Embryonic facial prominence (tissue), 1 donor: Measurements from ENCODE around the gene ARFGEF2.
"Not testable (repeated sequence)": the region's sequence is repeated elsewhere in the genome, so short reads cannot be mapped to it uniquely, and the experiment has no call there.

Experiments used
- DNase-seq: peaks from one replicate; pipeline ENCODE4 v3.0.0-alpha.2; 2016; ENCODE audit errors: extremely low spot score

ARFGEF2 gene

DNA sequence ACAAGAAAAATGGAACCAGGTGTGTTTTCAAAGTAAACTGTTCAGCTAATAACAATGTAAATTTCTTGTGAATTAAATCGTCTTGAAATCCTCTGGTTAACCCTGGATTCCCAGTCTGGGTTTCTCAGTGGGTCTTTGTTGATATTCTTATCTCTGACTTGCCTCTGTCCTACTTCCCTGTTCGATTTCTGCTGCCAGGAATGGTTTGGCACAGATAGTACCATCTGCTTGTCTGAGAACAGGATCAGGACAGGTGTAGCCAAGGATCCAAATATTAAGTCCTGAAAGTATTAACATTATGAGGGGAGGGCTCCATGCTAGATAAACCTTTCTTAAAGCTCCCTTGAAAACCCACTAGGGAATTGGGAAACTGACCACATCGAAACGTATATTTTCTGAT lies 30.1 kb downstream of the ARFGEF2 start:
- no peak for DNase-seq

DNA sequence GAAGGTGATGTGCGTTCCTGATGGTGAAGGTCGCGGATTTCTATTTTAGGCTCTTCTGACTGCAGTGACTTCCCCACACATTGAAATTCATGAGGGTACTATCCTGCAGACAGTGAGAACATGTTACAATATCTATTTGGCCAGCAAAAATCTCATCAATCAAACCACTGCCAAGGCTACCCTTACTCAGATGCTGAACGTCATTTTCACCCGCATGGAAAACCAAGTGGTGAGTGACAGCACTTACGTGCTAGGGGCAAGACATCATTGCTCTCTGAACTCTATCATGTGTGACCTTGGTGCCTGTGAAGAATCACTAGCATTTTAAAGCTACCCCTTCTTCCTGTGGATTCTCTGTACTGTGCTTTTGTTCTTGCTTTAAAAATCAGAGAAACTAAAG lies 31.1 kb downstream of the ARFGEF2 start:
- no peak for DNase-seq

DNA sequence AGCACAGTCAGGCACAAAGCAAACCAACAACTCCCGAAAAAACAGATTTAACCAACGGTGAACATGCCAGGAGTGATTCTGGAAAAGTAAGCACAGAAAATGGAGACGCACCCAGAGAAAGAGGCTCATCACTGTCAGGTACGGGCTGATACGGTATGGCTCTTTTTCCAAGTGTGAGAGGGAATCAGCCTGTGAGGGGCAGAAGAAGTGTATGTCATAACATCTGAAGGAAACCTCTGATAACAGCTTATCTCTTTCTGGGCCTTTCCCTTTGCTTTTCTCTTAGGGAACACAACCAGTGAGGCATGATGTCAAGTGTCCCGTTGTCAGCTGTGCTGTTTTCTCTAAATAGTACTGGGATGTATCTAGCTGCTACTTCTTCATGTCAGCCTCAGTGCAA lies 32.1 kb downstream of the ARFGEF2 start:
- no peak for DNase-seq

DNA sequence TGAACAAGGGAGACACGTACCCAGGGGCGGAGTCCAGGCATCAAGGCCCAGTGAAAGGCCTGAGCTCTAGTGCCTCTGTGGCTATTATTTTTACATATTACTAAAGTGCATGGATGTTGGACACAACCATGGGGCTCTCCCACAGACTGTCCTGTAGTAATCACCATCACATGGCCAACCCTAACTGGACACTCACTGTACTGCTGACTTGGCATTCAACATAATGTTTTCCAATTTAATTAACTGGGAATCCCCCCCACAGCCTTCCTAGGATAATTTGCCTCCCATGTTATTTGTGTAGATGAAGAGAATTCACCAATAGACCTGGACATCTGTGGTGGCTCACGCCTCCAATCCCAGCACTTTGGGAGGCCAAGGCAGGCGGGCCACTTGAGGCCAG lies 34.5 kb downstream of the ARFGEF2 start:
- DNase-seq, result no peak

DNA sequence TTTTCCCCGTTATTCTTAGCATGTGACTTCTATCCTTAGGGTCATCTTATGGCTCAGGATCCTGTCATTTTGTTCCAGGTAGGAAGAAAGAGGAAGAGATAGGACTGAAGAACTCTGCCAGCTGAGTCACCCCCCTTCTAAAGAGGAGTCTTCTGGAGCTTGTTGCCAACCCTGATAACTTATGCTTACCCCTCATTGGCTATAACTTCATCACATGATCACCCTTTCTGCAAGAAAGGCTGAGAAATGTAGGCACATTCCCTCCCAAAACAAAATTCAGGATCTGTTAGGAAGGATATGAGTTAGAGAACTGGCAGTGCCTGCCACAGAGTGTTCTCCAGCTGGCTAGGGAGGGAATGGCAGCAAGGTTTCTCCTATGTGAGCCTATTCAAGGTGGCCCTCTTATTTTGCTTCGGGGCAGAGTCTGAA lies 35.6 kb downstream of the ARFGEF2 start:
- no peak for DNase-seq

DNA sequence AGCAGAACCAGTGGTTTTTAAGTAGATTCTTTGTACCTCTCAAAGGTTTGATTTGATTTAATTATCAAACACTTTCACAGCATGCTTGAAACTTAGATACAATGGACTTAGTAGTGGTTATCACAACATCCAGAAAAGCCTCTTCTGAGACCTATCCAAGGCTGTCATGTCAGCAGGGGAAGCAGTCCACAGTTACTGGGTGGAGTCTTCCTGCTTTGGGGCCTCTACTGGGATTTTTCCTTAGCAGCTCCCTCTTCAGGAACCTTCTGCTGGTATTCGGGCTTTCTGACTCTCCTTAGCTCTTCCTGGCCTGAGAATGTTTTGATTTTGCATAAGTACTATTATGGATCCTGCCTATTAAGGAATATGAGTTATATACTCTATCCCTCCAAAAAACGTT lies 36.0 kb downstream of the ARFGEF2 start:
- no peak for DNase-seq

DNA sequence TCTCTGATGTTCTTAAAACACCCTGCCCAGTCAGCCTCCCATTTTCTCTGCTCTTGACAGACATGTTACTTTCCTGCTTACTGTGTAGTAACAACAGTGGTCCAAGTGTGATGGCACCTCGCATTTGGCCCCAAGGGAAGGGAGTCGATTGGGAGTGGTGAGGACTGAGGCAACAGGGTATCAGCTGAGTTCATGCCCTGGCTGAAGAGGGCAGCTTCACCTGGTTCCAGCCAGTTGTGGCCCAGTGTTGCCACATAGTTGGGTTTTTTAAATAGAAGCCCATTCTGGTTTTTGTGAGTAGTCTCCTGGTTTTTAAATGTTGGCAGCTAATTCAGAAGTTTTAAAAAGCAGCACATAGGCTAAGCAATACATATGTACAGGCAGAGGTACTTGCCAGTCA lies 37.2 kb downstream of the ARFGEF2 start:
- no peak for DNase-seq

DNA sequence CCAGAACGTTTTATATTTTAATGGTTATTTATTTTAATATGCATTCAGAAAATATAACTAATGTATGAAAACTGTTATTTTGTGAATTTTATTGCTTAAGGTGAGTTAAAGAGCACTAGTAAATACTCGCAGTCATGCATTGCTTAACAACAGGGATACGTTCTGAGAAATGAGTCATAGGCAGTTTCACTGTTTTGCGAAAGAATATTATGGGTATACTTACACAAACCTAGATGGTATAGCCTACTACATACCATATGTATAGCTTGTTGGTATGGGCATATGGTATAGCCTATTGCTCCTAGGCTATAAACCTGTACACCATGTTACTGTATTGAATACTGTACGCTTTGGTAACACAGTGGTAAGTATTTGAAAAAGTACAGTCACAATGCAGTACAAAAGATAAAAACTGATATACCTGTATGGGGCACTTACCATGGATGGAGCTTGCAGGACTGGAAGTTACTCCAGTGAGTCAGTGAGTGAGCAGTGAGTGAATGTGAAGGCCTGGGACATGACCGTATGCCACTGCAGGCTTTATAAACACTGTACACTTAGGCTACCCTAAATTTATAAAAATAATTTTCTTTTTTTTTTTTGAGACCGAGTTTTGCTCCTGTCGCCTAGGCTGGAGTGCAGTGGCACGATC lies 38.5 kb downstream of the ARFGEF2 start:
- DNase-seq, result no peak

DNA sequence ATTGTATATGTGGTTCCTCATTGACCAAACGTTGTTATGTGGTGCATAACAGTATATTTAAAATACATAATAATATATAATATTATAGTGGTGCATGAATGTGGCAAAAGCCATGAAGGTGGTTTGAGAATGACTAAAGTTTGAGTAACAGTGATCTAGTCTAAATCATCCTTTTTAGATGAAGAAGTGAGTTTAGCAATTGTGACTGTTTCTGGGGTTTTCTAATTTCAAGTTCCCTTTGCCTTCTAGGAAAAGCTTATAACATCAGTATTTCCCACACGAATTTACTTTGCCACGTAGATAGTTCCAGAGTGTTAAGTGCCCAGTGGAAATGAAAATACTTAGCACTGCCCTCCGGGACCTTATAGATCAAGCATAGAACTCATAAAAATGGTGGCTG lies 40.9 kb downstream of the ARFGEF2 start:
- DNase-seq, result no peak

DNA sequence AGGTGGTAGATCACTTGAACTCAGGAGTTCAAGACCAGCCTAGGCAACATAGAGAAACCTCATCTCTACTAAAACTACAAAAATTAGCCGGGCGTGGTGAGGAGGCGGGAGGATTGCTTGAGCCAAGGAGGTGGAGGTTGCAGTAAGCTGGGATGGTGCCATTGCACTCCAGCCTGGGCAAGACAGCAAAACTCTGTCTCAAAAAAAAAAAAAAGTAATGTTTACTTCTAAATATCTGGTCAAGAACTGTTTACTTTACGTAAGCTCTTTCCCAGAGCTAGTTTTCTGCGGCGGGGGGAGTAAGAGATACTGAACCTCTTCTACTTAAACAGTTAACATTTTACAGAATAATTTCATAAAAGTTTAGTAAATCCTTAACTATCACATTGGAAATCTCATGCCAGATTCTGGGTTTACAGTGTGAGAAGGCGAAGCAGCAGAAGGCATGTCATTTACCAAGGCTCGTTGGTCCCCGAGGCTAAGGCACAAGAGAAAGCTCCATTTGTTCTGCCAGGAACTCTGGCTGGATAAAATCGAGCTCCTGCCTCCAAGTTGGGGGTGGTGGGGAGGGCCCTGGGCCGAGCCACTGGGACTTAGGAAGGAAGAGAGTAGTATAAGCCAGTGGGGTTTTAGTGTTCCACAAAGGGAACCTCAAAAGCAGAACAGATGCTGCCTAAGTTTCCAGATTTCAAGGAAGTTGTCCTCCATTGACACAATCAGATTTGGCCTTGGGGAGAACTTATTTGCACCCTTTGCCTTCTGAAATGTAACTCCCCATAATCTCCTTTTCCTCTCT lies 41.7 kb downstream of the ARFGEF2 start:
- DNase-seq, result no peak

DNA sequence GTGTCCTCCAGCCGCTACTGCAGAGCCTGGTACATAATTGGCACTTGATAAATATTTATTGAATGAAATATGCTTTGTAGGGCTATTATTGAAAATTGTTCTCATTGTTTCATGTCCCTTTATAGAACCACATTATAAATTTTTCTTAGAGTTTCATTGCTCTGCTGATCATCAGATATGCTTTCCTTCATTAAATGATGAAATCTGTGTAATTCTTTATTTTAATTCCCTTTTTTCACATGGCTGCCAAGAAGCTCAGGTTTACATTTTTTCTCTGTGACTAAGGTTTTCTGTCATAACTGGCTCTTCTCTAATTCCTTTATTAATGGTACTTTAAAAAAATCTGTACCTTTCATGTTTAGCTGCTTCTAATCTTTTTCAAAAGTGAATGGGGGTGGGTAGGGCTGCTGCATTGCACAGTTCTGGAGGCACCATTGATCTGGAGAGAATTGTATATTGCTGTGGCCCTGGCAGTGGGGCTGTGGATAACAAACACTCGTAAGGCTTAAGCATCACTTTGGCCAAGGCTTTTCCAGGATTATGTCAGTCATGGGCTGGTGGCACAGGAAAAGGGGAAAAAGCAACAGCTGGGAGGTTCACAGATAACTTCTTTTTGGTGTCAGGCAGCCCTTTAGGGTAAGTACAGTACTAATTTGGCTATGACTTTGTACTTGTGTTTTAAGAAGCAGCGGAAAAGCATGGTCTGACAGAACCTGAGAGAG lies 43.8 kb downstream of the ARFGEF2 start:
- no peak for DNase-seq

DNA sequence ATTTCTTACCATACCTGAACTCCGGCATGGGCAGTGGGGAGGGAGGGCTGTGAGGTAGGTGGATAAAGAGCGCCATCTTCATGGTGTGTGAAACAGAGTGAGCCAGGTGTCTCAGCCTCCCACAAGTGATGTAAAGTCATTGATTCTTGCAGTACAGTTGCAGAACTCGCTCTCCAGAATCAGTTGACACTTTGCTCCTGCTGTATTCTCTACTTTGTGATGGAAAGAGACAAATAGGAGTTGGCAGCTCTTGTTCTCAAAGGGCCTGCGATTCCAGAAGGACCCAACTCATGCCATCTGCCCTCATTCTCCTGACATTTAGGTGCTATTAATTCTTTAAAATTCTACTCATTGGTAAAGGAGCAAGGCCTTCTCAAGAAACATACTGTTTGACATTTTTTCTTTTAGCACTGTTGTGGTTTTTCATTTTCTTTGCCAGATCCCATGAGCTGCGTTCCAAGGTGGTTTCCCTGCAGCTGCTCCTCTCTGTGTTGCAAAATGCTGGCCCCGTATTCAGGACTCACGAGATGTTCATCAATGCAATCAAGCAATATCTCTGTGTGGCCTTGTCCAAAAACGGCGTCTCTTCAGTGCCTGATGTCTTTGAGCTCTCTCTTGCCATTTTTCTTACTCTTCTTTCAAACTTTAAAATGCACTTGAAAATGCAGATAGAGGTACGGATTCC lies 49.3 kb downstream of the ARFGEF2 start:
- no peak for DNase-seq

DNA sequence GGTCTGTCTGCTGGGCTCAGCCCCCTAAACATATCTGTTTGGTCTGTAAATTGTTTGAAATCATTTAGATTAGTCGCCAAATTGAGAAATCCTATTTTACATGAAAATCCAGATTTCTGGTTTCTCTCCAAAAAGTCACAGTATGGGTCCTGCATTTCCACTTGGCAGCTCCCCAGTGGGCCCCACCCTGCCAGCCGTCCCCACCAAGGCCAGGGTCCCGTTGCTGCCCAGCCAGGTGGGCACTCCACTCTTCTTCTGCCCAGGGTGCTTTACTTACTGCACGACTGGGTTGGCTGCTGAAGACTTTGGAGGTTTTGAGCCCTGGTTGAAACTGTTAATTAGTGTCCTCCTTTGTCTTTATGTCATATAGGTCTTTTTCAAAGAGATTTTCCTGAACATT lies 50.4 kb downstream of the ARFGEF2 start:
- no peak for DNase-seq

DNA sequence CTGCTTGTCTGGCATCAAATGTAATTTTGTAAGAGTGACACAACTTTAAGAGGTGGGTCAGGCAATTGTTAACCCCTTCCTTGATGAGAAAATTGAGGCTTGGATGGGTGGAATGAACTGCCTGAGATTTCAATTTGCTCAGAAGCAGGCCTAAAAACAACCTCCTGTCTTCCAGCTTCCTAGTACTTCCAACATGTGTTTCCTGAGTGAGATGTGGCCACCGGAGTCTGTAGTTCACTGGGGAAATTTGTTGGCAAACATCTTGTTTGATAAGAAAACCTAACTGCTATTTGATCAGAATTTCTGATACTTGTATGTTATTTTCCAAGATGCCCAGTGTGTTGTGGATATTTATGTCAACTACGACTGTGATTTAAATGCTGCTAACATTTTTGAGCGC lies 51.3 kb downstream of the ARFGEF2 start:
- DNase-seq, result no peak

DNA sequence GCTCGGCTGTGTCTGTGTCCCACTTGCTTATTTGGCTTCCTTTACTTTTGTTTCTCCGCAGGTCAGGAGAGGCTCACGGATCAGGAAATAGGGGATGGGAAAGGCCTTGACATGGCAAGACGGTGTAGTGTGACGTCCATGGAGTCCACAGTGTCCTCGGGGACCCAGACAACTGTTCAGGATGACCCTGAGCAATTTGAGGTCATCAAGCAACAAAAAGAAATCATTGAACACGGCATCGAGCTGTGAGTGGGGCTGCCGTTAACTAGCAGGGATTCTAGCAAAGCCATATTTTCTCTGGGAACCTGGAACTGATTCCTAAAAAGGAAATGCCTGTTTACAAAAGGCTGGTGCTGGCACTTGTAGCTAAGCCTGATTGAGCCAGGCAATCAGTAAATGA lies 54.4 kb downstream of the ARFGEF2 start:
- no peak for DNase-seq

DNA sequence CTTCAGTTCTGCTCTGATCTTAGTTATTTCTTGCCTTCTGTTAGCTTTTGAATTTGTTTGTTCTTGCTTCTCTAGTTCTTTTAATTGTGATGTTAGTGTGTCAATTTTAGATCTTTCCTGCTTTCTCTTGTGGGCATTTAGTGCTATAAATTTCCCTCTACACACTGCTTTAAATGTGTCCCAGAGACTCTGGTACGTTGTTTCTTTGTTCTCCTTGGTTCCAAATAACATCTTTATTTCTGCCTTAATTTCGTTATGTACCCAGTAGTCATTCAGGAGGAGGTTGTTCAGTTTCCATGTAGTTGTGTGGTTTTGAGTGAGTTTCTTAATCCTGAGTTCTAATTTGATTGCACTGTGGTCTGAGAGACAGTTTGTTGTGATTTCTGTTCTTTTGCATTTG lies 58.5 kb downstream of the ARFGEF2 start:
- not testable (repeated sequence) for DNase-seq

DNA sequence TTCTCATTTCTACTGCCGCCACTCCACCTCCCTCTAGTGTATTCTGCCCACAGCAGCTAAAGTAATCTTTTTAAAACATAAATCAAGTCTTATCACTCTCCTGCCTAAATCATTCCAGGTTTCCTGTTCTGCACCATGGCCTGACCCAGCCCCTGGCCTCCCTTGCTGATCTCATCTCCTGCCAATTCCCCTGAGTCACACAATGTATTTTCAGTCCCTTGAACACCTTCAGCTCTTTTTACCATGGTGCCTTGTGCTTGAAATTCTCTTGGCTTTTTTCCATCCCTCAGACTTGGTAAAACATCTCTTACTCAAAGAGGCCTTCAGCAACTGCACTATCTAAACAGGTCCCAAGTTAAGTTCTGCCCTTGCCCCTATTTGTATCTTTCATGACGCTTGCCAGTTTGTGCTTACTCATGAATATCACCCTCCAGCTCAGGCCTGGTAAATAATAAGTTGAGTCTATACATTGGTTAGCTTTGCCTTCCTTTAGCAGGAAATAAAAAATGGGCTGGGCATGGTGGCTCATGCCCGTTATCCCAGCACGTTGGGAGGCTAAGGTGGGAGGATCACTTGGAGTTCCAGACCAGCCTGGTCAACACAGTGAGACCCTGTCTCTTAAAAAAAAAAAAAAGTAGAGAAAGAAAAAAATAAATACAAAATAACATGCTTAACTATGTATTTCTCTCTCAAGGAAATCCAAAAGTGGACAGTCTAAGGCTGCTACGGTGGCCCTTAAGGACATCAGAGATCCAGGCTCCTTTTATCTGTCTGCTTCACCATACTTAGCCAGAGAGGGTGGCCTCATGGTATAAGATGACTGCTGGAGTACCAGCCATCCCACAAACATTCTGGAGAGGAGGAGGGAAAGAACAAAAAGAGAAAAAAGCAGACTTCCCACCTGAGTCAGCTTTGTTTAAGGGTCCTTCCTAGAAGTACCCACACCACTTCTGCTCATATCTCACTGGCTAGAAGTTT lies 62.2 kb downstream of the ARFGEF2 start:
- no peak for DNase-seq

DNA sequence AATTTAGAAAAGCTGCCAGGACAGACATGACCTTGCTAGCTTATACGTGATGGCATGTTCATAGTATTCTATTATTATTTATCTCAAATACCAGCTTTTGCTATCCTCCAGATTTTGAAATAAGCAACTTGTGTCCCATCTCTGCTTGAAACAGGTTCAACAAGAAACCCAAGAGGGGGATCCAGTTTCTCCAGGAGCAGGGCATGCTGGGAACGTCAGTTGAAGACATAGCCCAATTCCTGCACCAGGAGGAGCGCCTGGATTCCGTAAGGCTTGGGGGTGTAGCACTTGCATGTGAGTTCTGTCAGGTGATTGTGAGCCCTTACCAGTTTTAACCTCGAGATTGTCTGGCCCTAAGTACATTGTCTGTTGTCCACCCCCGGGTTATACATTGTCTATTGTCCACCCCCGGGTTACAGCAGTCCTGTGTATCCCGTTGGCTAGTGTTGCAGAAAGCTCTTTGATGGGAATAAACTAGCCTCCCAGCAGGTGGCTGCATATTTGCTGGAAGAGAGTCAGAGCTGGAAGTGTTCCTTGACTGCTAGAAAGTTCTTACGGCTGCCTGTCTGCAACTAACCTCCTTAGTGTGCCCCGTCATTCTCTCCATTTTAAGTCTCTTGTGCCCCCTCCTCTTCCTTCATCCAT lies 63.2 kb downstream of the ARFGEF2 start:
- no peak for DNase-seq

DNA sequence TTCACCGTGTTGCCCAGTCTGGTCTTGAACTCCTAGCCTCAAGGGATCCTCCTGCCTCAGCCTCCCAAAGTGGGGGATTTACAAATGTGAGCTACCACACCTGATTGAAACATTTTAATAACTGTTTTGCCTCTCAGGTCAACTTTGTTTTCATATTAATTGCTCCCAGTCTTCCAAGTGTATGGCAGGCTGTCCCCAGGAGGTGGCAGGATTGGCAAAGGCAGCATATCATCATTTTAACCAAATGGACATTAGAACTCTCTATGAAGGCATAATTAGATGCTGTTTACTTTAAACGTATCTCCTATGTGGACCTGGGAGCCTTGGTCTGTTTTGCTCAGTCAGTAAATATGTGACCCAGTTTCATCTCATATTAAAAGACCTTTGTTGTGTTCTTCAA lies 65.4 kb downstream of the ARFGEF2 start:
- no peak for DNase-seq

DNA sequence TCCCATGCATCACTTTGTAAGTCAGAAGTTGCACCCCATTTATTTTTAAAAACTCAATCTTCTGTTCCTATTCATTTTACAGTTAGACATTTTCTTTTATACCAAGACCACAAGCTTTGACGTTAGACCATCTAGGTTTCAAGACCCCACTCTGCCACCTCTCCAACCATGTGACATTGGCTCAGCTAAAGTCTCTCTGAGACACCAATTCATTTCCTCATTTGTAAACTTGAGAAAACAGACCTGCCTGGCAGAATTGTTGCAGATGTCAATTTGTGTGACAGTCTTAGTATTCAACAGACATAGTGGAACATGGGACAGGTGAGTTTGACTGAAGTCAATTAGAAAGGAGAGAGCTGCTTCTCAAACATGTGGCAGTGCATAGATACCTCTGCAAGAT lies 69.0 kb downstream of the ARFGEF2 start:
- no peak for DNase-seq

DNA sequence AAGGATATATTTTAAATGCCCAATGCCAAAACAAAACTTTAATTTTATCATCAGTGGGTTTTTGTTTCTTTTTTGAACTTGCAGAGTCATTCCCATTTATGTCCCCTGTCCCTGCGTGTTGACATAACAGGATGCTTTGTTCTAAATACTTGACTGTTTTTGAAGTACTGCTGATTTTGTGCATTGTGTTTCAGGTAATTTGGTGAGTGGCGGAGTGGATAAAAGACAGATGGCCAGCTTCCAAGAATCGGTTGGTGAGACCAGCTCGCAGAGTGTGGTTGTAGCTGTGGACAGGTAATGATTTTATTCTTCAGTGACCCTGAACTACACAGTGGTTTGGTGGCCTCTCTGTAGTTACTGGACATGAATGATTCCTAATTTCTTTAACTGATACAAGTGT lies 74.1 kb downstream of the ARFGEF2 start:
- DNase-seq, result no peak
